GM23248 (cell line): ENCODE data around the gene CDON.

ENCODE experiments used
- EZH2 ChIP-seq: fragments of 200-600 bp; sonication (generic); IDR thresholded peaks from 2 replicates; pipeline ENCODE4 v1.6.1; 2018; ENCODE audit warnings: antibody characterized with exemption, mild to moderate bottlenecking; ENCODE audit not compliant: insufficient read depth, poor library complexity, severe bottlenecking
- EZH2phosphoT487 ChIP-seq: fragments of 200-600 bp; sonication (generic); IDR thresholded peaks from 2 replicates; pipeline ENCODE4 v1.6.1; 2018; ENCODE audit warnings: antibody characterized with exemption, moderate library complexity, mild to moderate bottlenecking, low read depth; ENCODE audit not compliant: insufficient read depth

GRCh38 chr11:125967515-125967914, 95.2 kb downstream of the CDON start:
- no peak for TF ChIP-seq EZH2phosphoT487
- no peak for TF ChIP-seq EZH2
